Measurements from ENCODE around the gene CRYBA1. TPM values are rescaled to one million over a fixed set of nuclear protein-coding genes. Genes with fewer than 3 reads are reported as not detected.

Gene CRYBA1
- not detected in 5 replicates for total RNA-seq (2022; extraction: Qiagen RNA extraction; ENCODE audit: low read depth)

GRCh38 chr17:29246628-29247027 lies at the start of gene CRYBA1:
Gene CRYBA1, plus strand, starts transcription at chr17:29246859. Its CDS starts 5 bp downstream, at chr17:29246864.

GRCh38 chr17:29293890-29294579 lies 47.4 kb downstream of the CRYBA1 start, which contains the start of gene NUFIP2:
Gene NUFIP2, minus strand, starts transcription at chr17:29294148. Its CDS starts 89 bp downstream, at chr17:29294059.

Other genes starting within 250 kb of the CRYBA1 start
- 0.05 to 0.11 TPM in 2 of 5 replicates, not detected in the others for gene SEZ6, start 240.8 kb upstream of the CRYBA1 start, total RNA-seq (2022; extraction: Qiagen RNA extraction; ENCODE audit: low read depth)
- 0.06 to 0.30 TPM (median 0.29 TPM) in 3 of 5 replicates, not detected in the others for gene PIPOX, start 203.7 kb upstream of the CRYBA1 start, total RNA-seq (2022; extraction: Qiagen RNA extraction; ENCODE audit: low read depth)
- gene MYO18A, start 66.5 kb upstream of the CRYBA1 start, total RNA-seq (2022; extraction: Qiagen RNA extraction; ENCODE audit: low read depth): 25.5 to 35.1 TPM (median 32.3 TPM) in 5 replicates
- gene NUFIP2, start 47.3 kb downstream of the CRYBA1 start, total RNA-seq (2022; extraction: Qiagen RNA extraction; ENCODE audit: low read depth): 41.7 to 68.3 TPM (median 60.9 TPM) in 5 replicates
- 18.4 to 33.4 TPM (median 28.7 TPM) in 5 replicates for gene TAOK1, start 143.5 kb downstream of the CRYBA1 start, total RNA-seq (2022; extraction: Qiagen RNA extraction; ENCODE audit: low read depth)